Heart right ventricle (tissue), 16 donors: ENCODE measurements around the gene SRC. TPM values are rescaled to one million over a fixed set of nuclear protein-coding genes. Genes with fewer than 3 reads are reported as not detected.

Source experiments
- ATAC-seq, 8 donors: fragments of 200-7000 bp; cut with Tn5 transposase; one replicate each; pipeline ENCODE4 v1.9.1; 2020; ENCODE audit warnings: mild to moderate bottlenecking in 8 of 8, moderate library complexity in 8 of 8, moderate number of reproducible peaks in 1 of 8
- DNase-seq, 2 donors: peaks; one replicate each; pipeline ENCODE4 v3.0.0-alpha.2; 2020
- H3K27ac ChIP-seq, 10 donors: fragments of 200-600 bp; sonication (generic) in 2 of 10; one replicate each; pipeline versions ENCODE4 v1.5.0 to v1.8.0; 2020 to 2022; ENCODE audit warnings: mild to moderate bottlenecking in 3 of 10
- H3K27me3 ChIP-seq, 7 donors: fragments of 200-600 bp; one replicate each; pipeline ENCODE4 v1.8.0; 2021 to 2022; ENCODE audit warnings: mild to moderate bottlenecking in 2 of 7
- H3K36me3 ChIP-seq, 9 donors: fragments of 200-600 bp; sonication (generic) in 1 of 9; one replicate each; pipeline versions ENCODE4 v1.5.0 to v1.8.0; 2020 to 2022; ENCODE audit warnings: mild to moderate bottlenecking in 2 of 9
- H3K4me1 ChIP-seq, 9 donors: fragments of 200-600 bp; sonication (generic) in 1 of 9; one replicate each; pipeline versions ENCODE4 v1.5.0 to v1.8.0; 2020 to 2022; ENCODE audit warnings: mild to moderate bottlenecking in 4 of 9
- H3K4me3 ChIP-seq, 10 donors: fragments of 200-600 bp; sonication (generic) in 2 of 10; one replicate each; pipeline versions ENCODE4 v1.5.0 to v1.8.0; 2020 to 2022; ENCODE audit warnings: mild to moderate bottlenecking in 7 of 10, moderate library complexity in 2 of 10
- H3K9me3 ChIP-seq, 11 donors: fragments of 200-600 bp in 10 of 11; sonication (generic) in 2 of 11; one replicate each; pipeline versions ENCODE4 v1.5.0 to v1.8.0; 2013 to 2022; ENCODE audit warnings: mild to moderate bottlenecking in 2 of 11, control low read depth in 1 of 11, moderate library complexity in 1 of 11
- CTCF ChIP-seq, 9 donors: fragments of 200-600 bp; sonication (generic) in 2 of 9; IDR thresholded peaks; one replicate each; pipeline versions ENCODE4 v1.5.0 to v1.8.0; 2021 to 2022; ENCODE audit warnings: antibody characterized with exemption in 9 of 9, mild to moderate bottlenecking in 5 of 9, moderate library complexity in 1 of 9
- WGBS, 2 donors: extraction: QIAGEN DNeasy Blood & Tissue Kit; methylation state at CpG; one replicate each; pipeline ENCODE4 v1.1.7; 2013; ENCODE audit warnings: inconsistent platforms in 1 of 2; 5-methylcytosine and 5-hydroxymethylcytosine counted together
- intact Hi-C, 10 donors: fragments of 100-400 bp; cut with DNase I; formaldehyde crosslinking; loops; one replicate each; pipeline versions ENCODE4 v1.11.1 to v1.14.2; 2022
- polyA plus RNA-seq, 2 donors: library from polyadenylated mRNA; stranded (reverse); fragments of 200-250 nt; gene quantifications; one replicate each; pipeline ENCODE4 v1.2.3, GENCODE V29; 2013
- total RNA-seq, 10 donors: library from RNA; stranded (reverse); fragmentation: NEBNext Ultra II Directional in 3 of 10; extraction: Animal tissue kit (Norgen Biotek cat#: 25700) in 3 of 10; gene quantifications; one replicate each; pipeline versions ENCODE4 v1.2.1 to v1.2.4, GENCODE V29; 2021 to 2023
- donor health status: Arrhythmogenic right ventricular cardiomyopathy.
- donor health status: ischemic (EF 13 %, LVEDD 7.1; RV severe dilation, severe dysfunction).
- donor health status: healthy with polysubstance abuse.
- donor health status: DM: no; HTN: yes; CAD: no.
- donor health status: DM: no; HTN: no; CAD: no.
- donor health status: ischemic (EF 25% LVEDD 6.9; RV normal size, moderate dysfunction).
- donor health status: ischemic (EF 25% LVEDD 5.7; RV mildly dilated, moderate dysfunction).
- donor health status: healthy.
- donor health status: DM: yes; HTN: yes; CAD: no.
- donor health status: Ischemic cardiomyopathy.
- donor health status: ischemic (EF 35%, LVEDD 5.7; RV mildly dilated, moderate dysfunction).
- donor health status: nonischemic (EF 11% LVEDD 7.7; RV severe dilation, severe dysfunction).
- donor health status: DM: yes; HTN: yes; CAD: no.
- donor health status: PGD.
- donor health status: ischemic (EF 29% LVEDD 5.4; RV normal size, mild dysfunction).
- donor health status: nonischemic (EF 23%, LVEDD 6.1; RV moderate dilation, normal function).

Gene SRC
- total and polyA plus RNA-seq, 12 donors, result 1.9 to 10.8 (median 4.2) TPM

- intact Hi-C loops, result no loop called here
- H3K36me3 ChIP-seq, result no peaks in the 10 kb centered on the region
- ATAC-seq (no peak), DNase-seq (no peak)
- TF ChIP-seq CTCF (IDR thresholded peaks at IDR 0.05), result no peak
- H3K27ac ChIP-seq, result no peak overlapping the region
- 75 to 80% methylated on average over 22 of the region's 22 CpGs for WGBS, 2 donors
- H3K27me3 ChIP-seq, result peaks cover 0 to 84% (median 37%) of the 10 kb centered on the region in 7 donors
- H3K9me3 ChIP-seq, result no peaks in the 10 kb centered on the region
- H3K4me1 ChIP-seq, result peaks cover 0 to 6% (median 0%) of the 10 kb centered on the region in 9 donors
- H3K4me3 ChIP-seq, result no peak overlapping the region
These were observed 71.1 kb downstream of the SRC start for GRCh38 chr20:37416848-37417616.

- Histone ChIP-seq H3K36me3 (no peaks in the 10 kb centered on the region), H3K9me3 (no peaks in the 10 kb centered on the region), H3K4me1 (no peaks in the 10 kb centered on the region), H3K27me3 (peaks cover 0 to 82% (median 38%) of the 10 kb centered on the region in 7 donors), H3K27ac (no peak overlapping the region), H3K4me3 (no peak overlapping the region)
- DNase-seq (no peak), ATAC-seq (no peak)
- intact Hi-C loops, result no loop called here
- TF ChIP-seq CTCF (IDR thresholded peaks at IDR 0.05), result no peak
- 39 to 40% methylated on average over 22 of the region's 22 CpGs for WGBS, 2 donors
These were observed 71.9 kb downstream of the SRC start for GRCh38 chr20:37417617-37418467.

- Histone ChIP-seq H3K4me1 (no peaks in the 10 kb centered on the region), H3K36me3 (no peaks in the 10 kb centered on the region), H3K27me3 (peaks cover 0 to 85% (median 39%) of the 10 kb centered on the region in 7 donors), H3K9me3 (no peaks in the 10 kb centered on the region), H3K4me3 (no peak overlapping the region), H3K27ac (no peak overlapping the region)
- TF ChIP-seq CTCF (IDR thresholded peaks at IDR 0.05), result no peak
- intact Hi-C loops, result no loop called here
- DNase-seq, result no peak
- no peak for ATAC-seq
- 25 to 34% methylated on average over 2 of the region's 2 CpGs for WGBS, 2 donors
These were observed 72.7 kb downstream of the SRC start for GRCh38 chr20:37418591-37419109.

- H3K27me3 ChIP-seq, result peaks cover 0 to 85% (median 37%) of the 10 kb centered on the region in 7 donors
- no peak overlapping the region for H3K4me3 ChIP-seq
- WGBS, 2 donors, result 96 to 98% methylated on average over 3 of the region's 3 CpGs
- TF ChIP-seq CTCF (IDR thresholded peaks at IDR 0.05), result no peak
- H3K36me3 ChIP-seq, result no peaks in the 10 kb centered on the region
- no peak overlapping the region for H3K27ac ChIP-seq
- ATAC-seq, result no peak
- intact Hi-C loops, result no loop called here
- DNase-seq, result no peak
- H3K4me1 ChIP-seq, result no peaks in the 10 kb centered on the region
- H3K9me3 ChIP-seq, result no peaks in the 10 kb centered on the region
These were observed 73.4 kb downstream of the SRC start for GRCh38 chr20:37419307-37419706.
